Pancreas (tissue), 10 donors: ENCODE measurements around the gene PODXL2. TPM values are rescaled to one million over a fixed set of nuclear protein-coding genes. Genes with fewer than 3 reads are reported as not detected.
A peak's percentile ranks its signal among the peaks of the same experiment; 100 is the strongest.

Experiments used
- ATAC-seq, 4 donors: fragments of 200-7000 bp; cut with Tn5 transposase; one replicate each; pipeline versions ENCODE4 v1.8.0 to v1.9.1; 2020; ENCODE audit warnings: mild to moderate bottlenecking in 4 of 4, moderate library complexity in 4 of 4
- DNase-seq, 6 donors: peaks; one replicate each; pipeline ENCODE4 v3.0.0-alpha.2; 2020
- FAIRE-seq: peaks from 2 replicates; lab custom pipeline; 2012; peaks lifted over from hg19 to GRCh38; lab: Jason Lieb, UNC
- H3K27ac ChIP-seq, 4 donors: fragments of 200-600 bp; sonication (generic); 1 replicate in 3 of 4; 2 replicates in 1 of 4; pipeline versions ENCODE4 v1.5.0 to v1.8.0; 2020
- H3K27me3 ChIP-seq, 4 donors: fragments of 200-600 bp; one replicate each; pipeline ENCODE4 v1.8.0; 2021
- H3K36me3 ChIP-seq, 3 donors: fragments of 200-600 bp; sonication (generic) in 1 of 3; one replicate each; pipeline versions ENCODE4 v1.5.0 to v1.8.0; 2020 to 2021
- H3K4me1 ChIP-seq, 3 donors: fragments of 200-600 bp; one replicate each; pipeline ENCODE4 v1.8.0; 2021
- H3K4me3 ChIP-seq, 4 donors: fragments of 200-600 bp; sonication (generic) in 2 of 4; one replicate each; pipeline versions ENCODE4 v1.5.0 to v1.8.0; 2020 to 2021
- H3K9me3 ChIP-seq, 4 donors: fragments of 200-600 bp; one replicate each; pipeline ENCODE4 v1.8.0; 2021
- CTCF ChIP-seq, 4 donors: fragments of 200-600 bp; sonication (generic) in 3 of 4; IDR thresholded peaks; one replicate each; pipeline versions ENCODE4 v1.5.0 to v1.8.0; 2021; ENCODE audit warnings: antibody characterized with exemption in 4 of 4
- WGBS, 2 donors: extraction: QIAGEN DNeasy Blood & Tissue Kit; methylation state at CpG; one replicate each; pipeline ENCODE4 v1.1.7; 2013; 5-methylcytosine and 5-hydroxymethylcytosine counted together
- intact Hi-C, 3 donors: fragments of 100-400 bp; cut with DNase I; formaldehyde crosslinking; loops; one replicate each; pipeline versions ENCODE4 v1.11.1 to v1.14.2; 2022
- polyA plus RNA-seq, 2 donors: library from polyadenylated mRNA; stranded (reverse); fragments of 200-250 nt; gene quantifications; one replicate each; pipeline ENCODE4 v1.2.3, GENCODE V29; 2013
- total RNA-seq, 6 donors: library from RNA; stranded (reverse); fragmentation: NEBNext Ultra II Directional in 4 of 6; extraction: Animal tissue kit (Norgen Biotek cat#: 25700) in 4 of 6; gene quantifications; one replicate each; pipeline versions ENCODE4 v1.2.1 to v1.2.4, GENCODE V29; 2021 to 2023
- donor health status: healthy with polysubstance abuse.
- donor health status: DM: no; HTN: no; CAD: no; lungs with moderate emphysema.
- donor health status: DM: no; HTN: no; CAD: no.
- donor health status: control.
- donor health status: control.
- donor health status: Bipolar disorder and iron deficiency.
- donor health status: DM: yes; HTN: yes; CAD: no.
- donor health status: DM: no; HTN: no; CAD: no.
- donor health status: DM: no; HTN: no; CAD: no.
- donor health status: DM: yes; HTN: yes; CAD: no.

The PODXL2 gene
- total and polyA plus RNA-seq, 8 donors = 2.5 to 18.1 (median 5.7) TPM

- Histone ChIP-seq H3K4me1 (no peaks in the 10 kb centered on the region), H3K36me3 (no peaks in the 10 kb centered on the region), H3K9me3 (no peaks in the 10 kb centered on the region), H3K27ac (no peak overlapping the region), H3K27me3 (no peaks in the 10 kb centered on the region), H3K4me3 (no peak overlapping the region)
- ATAC-seq (no peak), DNase-seq (peak in 1 of 6 donors; percentile 36), FAIRE-seq (no peak)
- WGBS, 2 donors = 76 to 83% methylated on average over 10 of the region's 10 CpGs
- intact Hi-C loops = no loop called here
- no peak for TF ChIP-seq CTCF (IDR thresholded peaks at IDR 0.05)
Measured at GRCh38 chr3:127646501-127647046, 17.6 kb downstream of the PODXL2 start.

- H3K4me1 ChIP-seq = no peaks in the 10 kb centered on the region
- no peak overlapping the region for H3K27ac ChIP-seq
- H3K27me3 ChIP-seq = no peaks in the 10 kb centered on the region
- H3K36me3 ChIP-seq = no peaks in the 10 kb centered on the region
- FAIRE-seq (no peak), ATAC-seq (no peak), DNase-seq (no peak)
- 81 to 84% methylated on average over 13 of the region's 13 CpGs for WGBS, 2 donors
- no peaks in the 10 kb centered on the region for H3K9me3 ChIP-seq
- no peak overlapping the region for H3K4me3 ChIP-seq
- intact Hi-C loops = no loop called here
- TF ChIP-seq CTCF (IDR thresholded peaks at IDR 0.05) = no peak
Measured at GRCh38 chr3:127647166-127647844, 18.3 kb downstream of the PODXL2 start.

DNA sequence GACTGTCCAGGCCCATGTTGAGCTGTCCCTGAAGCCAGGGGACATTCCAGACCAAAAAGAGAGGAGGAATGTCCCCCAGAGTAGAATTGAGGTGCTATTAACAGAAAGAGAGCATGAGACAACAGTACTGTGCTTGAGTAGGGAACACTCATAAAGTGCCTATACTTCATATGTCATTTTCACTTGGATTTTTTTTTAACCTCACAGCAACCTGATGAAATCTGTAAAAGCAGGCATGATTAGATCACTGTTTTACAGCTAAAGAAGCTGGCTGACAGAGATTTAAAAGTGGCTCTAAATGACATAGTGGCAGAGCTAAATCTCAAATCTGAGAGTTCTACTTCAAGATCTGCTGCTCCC lies 18.8 kb downstream of the PODXL2 start:
- H3K9me3 ChIP-seq = no peaks in the 10 kb centered on the region
- no peak overlapping the region for H3K27ac ChIP-seq
- ATAC-seq (no peak), DNase-seq (no peak), FAIRE-seq (no peak)
- H3K27me3 ChIP-seq = no peaks in the 10 kb centered on the region
- intact Hi-C loops = no loop called here
- no peaks in the 10 kb centered on the region for H3K4me1 ChIP-seq
- no peak for TF ChIP-seq CTCF (IDR thresholded peaks at IDR 0.05)
- no peaks in the 10 kb centered on the region for H3K36me3 ChIP-seq
- H3K4me3 ChIP-seq = no peak overlapping the region

GRCh38 chr3:127650236-127650635 lies 21.3 kb downstream of the PODXL2 start:
- Histone ChIP-seq H3K4me1 (no peaks in the 10 kb centered on the region), H3K4me3 (no peak overlapping the region), H3K9me3 (no peaks in the 10 kb centered on the region), H3K36me3 (no peaks in the 10 kb centered on the region), H3K27me3 (no peaks in the 10 kb centered on the region), H3K27ac (no peak overlapping the region)
- FAIRE-seq (no peak), ATAC-seq (no peak), DNase-seq (no peak)
- 88 to 91% methylated on average over 4 of the region's 4 CpGs for WGBS, 2 donors
- intact Hi-C loops = loop anchor here in 2 of 3 donors (5.0 to 10.0 kb wide), 2 partner anchors 315 to 327 kb away; no protein-coding TSS in a partner anchor
- TF ChIP-seq CTCF (IDR thresholded peaks at IDR 0.05) = no peak

- no peak overlapping the region for H3K27ac ChIP-seq
- H3K4me1 ChIP-seq = no peaks in the 10 kb centered on the region
- no peaks in the 10 kb centered on the region for H3K9me3 ChIP-seq
- 61 to 75% methylated on average over 8 of the region's 8 CpGs for WGBS, 2 donors
- no peaks in the 10 kb centered on the region for H3K36me3 ChIP-seq
- intact Hi-C loops = loop anchor here in 2 of 3 donors (5.0 to 10.0 kb wide), 2 partner anchors 313 to 326 kb away; no protein-coding TSS in a partner anchor
- no peak for ATAC-seq
- no peaks in the 10 kb centered on the region for H3K27me3 ChIP-seq
- no peak for FAIRE-seq
- no peak overlapping the region for H3K4me3 ChIP-seq
- no peak for TF ChIP-seq CTCF (IDR thresholded peaks at IDR 0.05)
- DNase-seq = no peak
Measured at GRCh38 chr3:127651516-127652172, 22.7 kb downstream of the PODXL2 start.
